RPMI7951 (cell line): ENCODE measurements around the gene OR2A7. TPM values are rescaled to one million over a fixed set of nuclear protein-coding genes. Genes with fewer than 3 reads are reported as not detected.
"Not testable (repeated sequence)": the region's sequence is repeated elsewhere in the genome, so short reads cannot be mapped to it uniquely, and the experiment has no call there.

ENCODE experiments used
- DNase-seq: peaks from one replicate; pipeline ENCODE4 v3.0.0-alpha.2; 2012; ENCODE audit warnings: low read depth
- total RNA-seq: library from RNA; depleted of rRNA; stranded (reverse); fragments of >200 nt; shearing (Covaris generic); gene quantifications from 2 replicates; pipeline ENCODE4 v1.2.3, GENCODE V29; 2014; rRNA removed

The OR2A7 gene
- total RNA-seq, 1 experiment from 2014 or later, result 0.24 TPM

- DNase-seq, result not testable (repeated sequence)
Observed at GRCh38 chr7:144252307-144252706, 12.3 kb downstream of the OR2A7 start.

- DNase-seq, result not testable (repeated sequence)
Observed at GRCh38 chr7:144247674-144248330, 16.8 kb downstream of the OR2A7 start.

GRCh38 chr7:144246967-144247366 lies 17.6 kb downstream of the OR2A7 start:
- DNase-seq, result not testable (repeated sequence)

- DNase-seq, result not testable (repeated sequence)
Observed at GRCh38 chr7:144245372-144245771, 19.2 kb downstream of the OR2A7 start.

GRCh38 chr7:144239365-144239764 lies 25.2 kb downstream of the OR2A7 start, which contains the start of gene OR2A42:
Gene OR2A42, minus strand, starts transcription at chr7:144239605. Its CDS starts 6,762 bp downstream, at chr7:144232843.
- DNase-seq, result not testable (repeated sequence)

- DNase-seq, result not testable (repeated sequence)
Observed at GRCh38 chr7:144238530-144239082, 26.0 kb downstream of the OR2A7 start.

- DNase-seq, result not testable (repeated sequence)
Observed at GRCh38 chr7:144233039-144233438, 31.6 kb downstream of the OR2A7 start.

GRCh38 chr7:144231027-144231426 lies 33.6 kb downstream of the OR2A7 start:
- DNase-seq, result not testable (repeated sequence)

- not testable (repeated sequence) for DNase-seq
Observed at GRCh38 chr7:144228810-144229209, 35.8 kb downstream of the OR2A7 start.

GRCh38 chr7:144226866-144227265 lies 37.7 kb downstream of the OR2A7 start:
- not testable (repeated sequence) for DNase-seq

GRCh38 chr7:144223675-144224074 lies 40.9 kb downstream of the OR2A7 start:
- not testable (repeated sequence) for DNase-seq

GRCh38 chr7:144220531-144220930 lies 44.1 kb downstream of the OR2A7 start:
- not testable (repeated sequence) for DNase-seq

- not testable (repeated sequence) for DNase-seq
Observed at GRCh38 chr7:144219149-144219548, 45.4 kb downstream of the OR2A7 start.

- not testable (repeated sequence) for DNase-seq
Observed at GRCh38 chr7:144218581-144218980, 46.0 kb downstream of the OR2A7 start.

- DNase-seq, result not testable (repeated sequence)
Observed at GRCh38 chr7:144217200-144217599, 47.4 kb downstream of the OR2A7 start.

Other genes with a start within 250 kb of the OR2A7 start
- not detected in 2 replicates for gene OR2A5, start 215.8 kb downstream of the OR2A7 start, total RNA-seq
- not detected in 2 replicates for gene OR2A25, start 195.0 kb downstream of the OR2A7 start, total RNA-seq
- gene OR2A12, start 178.5 kb downstream of the OR2A7 start, total RNA-seq, result not detected in 2 replicates
- not detected in 2 replicates for gene OR2A2, start 155.2 kb downstream of the OR2A7 start, total RNA-seq
- gene OR2A14, start 141.6 kb downstream of the OR2A7 start, total RNA-seq, result not detected in 2 replicates
- gene CTAGE4, start 81.3 kb downstream of the OR2A7 start, total RNA-seq, result 0.29 and 0.60 TPM in 2 replicates
- gene ARHGEF35, start 69.0 kb downstream of the OR2A7 start, total RNA-seq, result 1.3 and 1.4 TPM in 2 replicates
- 0.12 TPM in 1 of 2 replicates, not detected in the other for gene OR2A42, start 25.2 kb downstream of the OR2A7 start, total RNA-seq
- gene CTAGE8, start 4.5 kb upstream of the OR2A7 start, total RNA-seq, result 0.39 TPM in 1 of 2 replicates, not detected in the other
- gene OR2A1, start 47.6 kb upstream of the OR2A7 start, total RNA-seq, result 0.20 and 1.7 TPM in 2 replicates
- 1.1 and 1.4 TPM in 2 replicates for gene ARHGEF5, start 90.6 kb upstream of the OR2A7 start, total RNA-seq
- gene NOBOX, start 138.9 kb upstream of the OR2A7 start, total RNA-seq, result not detected in 2 replicates